Breast epithelium (tissue), 4 donors: ENCODE results near the gene CA10. TPM values are rescaled to one million over a fixed set of nuclear protein-coding genes. Genes with fewer than 3 reads are reported as not detected.

Experiments used
- DNase-seq, 2 donors: peaks; one replicate each; pipeline ENCODE4 v3.0.0-alpha.2; 2019; ENCODE audit warnings: low spot score in 2 of 2
- H3K27ac ChIP-seq, 2 donors: fragments of 200-600 bp; sonication (generic) in 1 of 2; one replicate each; pipeline ENCODE4 v1.5.1; 2016 to 2019; ENCODE audit warnings: mild to moderate bottlenecking in 1 of 2
- H3K27me3 ChIP-seq, 2 donors: fragments of 200-600 bp; sonication (generic) in 1 of 2; one replicate each; pipeline versions ENCODE4 v1.5.1 to v1.6.0; 2017 to 2019; ENCODE audit warnings: control low read depth in 1 of 2, mild to moderate bottlenecking in 1 of 2
- H3K36me3 ChIP-seq: fragments of 200-600 bp; one replicate; pipeline ENCODE4 v1.5.1; 2019
- H3K4me1 ChIP-seq, 2 donors: fragments of 200-600 bp; sonication (generic); one replicate each; pipeline ENCODE4 v1.5.1; 2016 to 2019; ENCODE audit warnings: control low read depth in 1 of 2
- H3K4me3 ChIP-seq, 3 donors: fragments of 200-600 bp; sonication (generic); 1 replicate in 2 of 3; 2 replicates in 1 of 3; pipeline ENCODE4 v1.5.1; 2016 to 2019; ENCODE audit warnings: mild to moderate bottlenecking in 3 of 3, moderate library complexity in 2 of 3
- H3K9me3 ChIP-seq, 2 donors: fragments of 200-600 bp; sonication (generic) in 1 of 2; one replicate each; pipeline ENCODE4 v1.5.1; 2016 to 2019; ENCODE audit warnings: control low read depth in 1 of 2
- POLR2A ChIP-seq: fragments of 450-650 bp; IDR thresholded peaks from one replicate; pipeline ENCODE4 v1.6.1; 2016; ENCODE audit warnings: antibody characterized with exemption, mild to moderate bottlenecking, moderate library complexity
- POLR2AphosphoS5 ChIP-seq, 3 donors: sonication (generic); formaldehyde crosslinking; IDR thresholded peaks; one replicate each; pipeline ENCODE4 v1.6.1; 2017; ENCODE audit warnings: antibody characterized with exemption in 3 of 3
- intact Hi-C: fragments of 100-400 bp; cut with DNase I; formaldehyde crosslinking; loops from one replicate; pipeline ENCODE4 v1.15.1; 2023; ENCODE audit warnings: low total_unique reads
- total RNA-seq, 3 donors: library from RNA; depleted of rRNA; stranded (reverse); fragments of >200 nt; gene quantifications; one replicate each; pipeline ENCODE4 v1.1.0, GENCODE V29; 2016
- TF ChIP-seq, protein P1 (sequence below), 3 donors: fragments of 450-650 bp; IDR thresholded peaks; one replicate each; pipeline ENCODE4 v1.5.1; 2016 to 2017; ENCODE audit warnings: antibody characterized with exemption in 3 of 3, mild to moderate bottlenecking in 3 of 3, moderate library complexity in 3 of 3

The CA10 gene
- total RNA-seq, 3 donors from 2014 or later: not detected

DNA sequence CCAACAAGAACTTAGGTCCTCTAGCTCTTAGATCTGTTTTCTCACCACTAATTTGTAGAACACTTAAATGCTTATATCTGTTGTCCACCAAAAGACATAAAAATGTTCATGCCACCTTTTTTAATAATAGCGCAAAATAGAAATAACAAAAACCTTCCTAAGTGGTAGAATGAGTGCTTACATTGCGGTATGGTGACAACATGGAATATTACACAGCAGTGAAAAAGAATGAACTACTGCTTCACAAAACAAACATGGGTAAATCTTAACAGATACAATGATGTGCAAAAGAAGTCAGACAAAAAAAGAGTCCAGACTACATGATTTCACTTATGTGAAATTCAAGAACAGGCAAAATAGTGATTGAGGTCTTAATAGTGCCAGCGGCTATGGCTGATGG, 351.1 kb downstream of the CA10 start:
- TF ChIP-seq, protein P1, sequence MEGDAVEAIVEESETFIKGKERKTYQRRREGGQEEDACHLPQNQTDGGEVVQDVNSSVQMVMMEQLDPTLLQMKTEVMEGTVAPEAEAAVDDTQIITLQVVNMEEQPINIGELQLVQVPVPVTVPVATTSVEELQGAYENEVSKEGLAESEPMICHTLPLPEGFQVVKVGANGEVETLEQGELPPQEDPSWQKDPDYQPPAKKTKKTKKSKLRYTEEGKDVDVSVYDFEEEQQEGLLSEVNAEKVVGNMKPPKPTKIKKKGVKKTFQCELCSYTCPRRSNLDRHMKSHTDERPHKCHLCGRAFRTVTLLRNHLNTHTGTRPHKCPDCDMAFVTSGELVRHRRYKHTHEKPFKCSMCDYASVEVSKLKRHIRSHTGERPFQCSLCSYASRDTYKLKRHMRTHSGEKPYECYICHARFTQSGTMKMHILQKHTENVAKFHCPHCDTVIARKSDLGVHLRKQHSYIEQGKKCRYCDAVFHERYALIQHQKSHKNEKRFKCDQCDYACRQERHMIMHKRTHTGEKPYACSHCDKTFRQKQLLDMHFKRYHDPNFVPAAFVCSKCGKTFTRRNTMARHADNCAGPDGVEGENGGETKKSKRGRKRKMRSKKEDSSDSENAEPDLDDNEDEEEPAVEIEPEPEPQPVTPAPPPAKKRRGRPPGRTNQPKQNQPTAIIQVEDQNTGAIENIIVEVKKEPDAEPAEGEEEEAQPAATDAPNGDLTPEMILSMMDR (IDR thresholded peaks at IDR 0.05): no peak
- TF ChIP-seq POLR2A (no peak), POLR2AphosphoS5 (IDR thresholded peaks at IDR 0.05) (no peak)
- H3K27ac ChIP-seq: no peak overlapping the region
- no peak overlapping the region for H3K4me3 ChIP-seq
- no peaks in the 10 kb centered on the region for H3K9me3 ChIP-seq
- H3K36me3 ChIP-seq: no peaks in the 10 kb centered on the region
- no peaks in the 10 kb centered on the region for H3K27me3 ChIP-seq
- no peaks in the 10 kb centered on the region for H3K4me1 ChIP-seq
- intact Hi-C loops: loop anchor here (5.0 kb wide), 1 partner anchor 115 kb away; no protein-coding TSS in a partner anchor
- DNase-seq: no peak

DNA sequence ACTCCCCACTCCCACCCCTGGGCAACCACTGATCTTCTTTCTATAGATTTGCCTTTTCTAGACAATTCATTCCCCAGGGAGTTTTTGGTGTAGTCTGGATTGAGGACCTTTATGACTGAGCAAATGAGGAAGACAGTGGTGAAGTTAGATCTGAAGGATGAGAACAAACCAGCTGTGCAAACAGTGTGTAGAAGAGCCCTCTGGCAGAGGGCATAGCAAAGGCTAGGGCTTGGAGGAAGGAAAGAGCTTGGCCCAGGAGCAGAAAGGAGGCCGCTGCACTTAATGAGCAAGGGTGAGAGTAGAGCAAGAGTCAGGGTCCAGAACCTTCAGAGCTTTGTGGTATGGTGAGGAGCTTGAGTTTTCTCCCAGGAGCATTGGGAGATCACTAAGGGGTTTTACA, 352.7 kb downstream of the CA10 start:
- Histone ChIP-seq H3K4me3 (no peak overlapping the region), H3K36me3 (no peaks in the 10 kb centered on the region), H3K9me3 (no peaks in the 10 kb centered on the region), H3K27me3 (peaks cover 0 to 4% of the 10 kb centered on the region in 2 donors), H3K4me1 (no peaks in the 10 kb centered on the region), H3K27ac (no peak overlapping the region)
- TF ChIP-seq, protein P1 (IDR thresholded peaks at IDR 0.05): no peak
- TF ChIP-seq POLR2A (no peak), POLR2AphosphoS5 (IDR thresholded peaks at IDR 0.05) (no peak)
- intact Hi-C loops: loop anchor here (5.0 kb wide), 1 partner anchor 117 kb away; no protein-coding TSS in a partner anchor
- no peak for DNase-seq

DNA sequence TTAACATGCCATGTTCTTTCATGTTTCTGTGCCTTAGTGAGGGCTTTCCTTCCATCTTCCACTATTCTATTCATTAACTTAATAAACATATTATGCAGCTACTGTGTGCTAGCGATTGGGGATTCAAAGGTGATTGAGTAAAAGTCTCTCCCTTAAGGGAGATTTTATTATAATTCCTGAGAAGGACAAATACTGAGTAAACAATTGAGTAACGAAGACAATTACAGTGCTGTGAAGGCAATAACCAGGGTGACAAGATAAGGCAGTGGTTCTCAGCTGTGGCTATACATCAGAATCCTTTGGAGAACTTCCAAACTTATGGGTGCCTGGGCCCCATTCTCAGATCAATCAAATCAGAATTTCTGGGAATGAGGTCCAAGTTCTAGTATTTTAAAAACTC, 353.3 kb downstream of the CA10 start:
- H3K4me1 ChIP-seq: no peaks in the 10 kb centered on the region
- no peak for DNase-seq
- H3K36me3 ChIP-seq: no peaks in the 10 kb centered on the region
- H3K9me3 ChIP-seq: no peaks in the 10 kb centered on the region
- H3K27ac ChIP-seq: no peak overlapping the region
- no peak for TF ChIP-seq POLR2A
- no peak for TF ChIP-seq POLR2AphosphoS5 (IDR thresholded peaks at IDR 0.05)
- TF ChIP-seq, protein P1 (IDR thresholded peaks at IDR 0.05): no peak
- intact Hi-C loops: loop anchor here (5.0 kb wide), 1 partner anchor 117 kb away; no protein-coding TSS in a partner anchor
- peaks cover 0 to 9% of the 10 kb centered on the region in 2 donors for H3K27me3 ChIP-seq
- H3K4me3 ChIP-seq: no peak overlapping the region

DNA sequence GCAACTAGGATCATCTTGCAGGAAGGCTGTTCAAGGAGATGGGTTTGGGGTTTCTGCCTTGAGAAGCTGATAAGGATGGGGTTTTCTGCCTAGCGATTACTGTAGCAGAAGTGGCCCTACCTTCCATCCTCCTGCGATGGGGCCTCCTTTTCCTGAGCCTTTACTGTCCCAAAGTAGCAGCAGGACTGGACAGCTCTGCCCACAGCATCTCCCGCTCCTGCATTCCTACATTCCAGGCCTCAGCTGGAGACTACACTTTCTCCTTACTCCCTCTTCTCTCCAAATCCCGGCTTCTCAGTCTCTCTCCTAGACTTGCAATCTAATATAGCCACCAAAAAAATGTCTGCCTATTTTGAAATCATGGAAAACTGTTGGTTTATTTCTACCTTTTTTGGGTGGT, 355.4 kb downstream of the CA10 start:
- Histone ChIP-seq H3K4me1 (no peaks in the 10 kb centered on the region), H3K9me3 (no peaks in the 10 kb centered on the region), H3K27ac (no peak overlapping the region), H3K27me3 (peaks cover 0 to 9% of the 10 kb centered on the region in 2 donors), H3K4me3 (no peak overlapping the region), H3K36me3 (no peaks in the 10 kb centered on the region)
- no peak for TF ChIP-seq POLR2AphosphoS5 (IDR thresholded peaks at IDR 0.05)
- TF ChIP-seq POLR2A: no peak
- TF ChIP-seq, protein P1 (IDR thresholded peaks at IDR 0.05): no peak
- no peak for DNase-seq
- intact Hi-C loops: loop anchor here (2.0 kb wide), 1 partner anchor 20 kb away; no protein-coding TSS in a partner anchor

DNA sequence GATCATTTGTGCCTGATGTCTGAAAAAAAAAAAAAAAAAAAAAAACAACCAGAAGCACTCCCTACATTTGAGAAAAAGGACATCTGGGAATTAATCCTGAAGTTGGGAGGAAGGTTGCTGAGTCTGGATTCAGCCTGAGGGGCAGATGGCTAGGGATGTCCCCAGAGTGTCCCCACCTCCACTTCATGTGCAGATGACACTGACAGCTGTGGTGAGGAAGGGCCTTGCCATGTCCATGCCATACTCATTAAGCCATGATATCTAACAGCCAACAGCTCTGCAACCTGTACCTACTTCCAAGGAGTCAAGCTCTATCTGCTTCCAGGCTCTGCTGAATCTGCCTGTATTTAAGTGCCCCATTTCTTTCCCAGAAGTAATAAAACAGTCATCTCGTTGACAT, 356.0 kb downstream of the CA10 start:
- H3K4me1 ChIP-seq: no peaks in the 10 kb centered on the region
- no peaks in the 10 kb centered on the region for H3K36me3 ChIP-seq
- no peaks in the 10 kb centered on the region for H3K9me3 ChIP-seq
- H3K4me3 ChIP-seq: no peak overlapping the region
- intact Hi-C loops: loop anchor here (2.0 kb wide), 1 partner anchor 20 kb away; no protein-coding TSS in a partner anchor
- TF ChIP-seq, protein P1 (IDR thresholded peaks at IDR 0.05): no peak
- TF ChIP-seq POLR2A (no peak), POLR2AphosphoS5 (IDR thresholded peaks at IDR 0.05) (no peak)
- H3K27me3 ChIP-seq: peaks cover 0 to 9% of the 10 kb centered on the region in 2 donors
- no peak for DNase-seq
- no peak overlapping the region for H3K27ac ChIP-seq
